ENCODE data around the gene ZNF117.
"Not testable (repeated sequence)": the region's sequence is repeated elsewhere in the genome, so short reads cannot be mapped to it uniquely, and the experiment has no call there.

ZNF117 gene

DNA sequence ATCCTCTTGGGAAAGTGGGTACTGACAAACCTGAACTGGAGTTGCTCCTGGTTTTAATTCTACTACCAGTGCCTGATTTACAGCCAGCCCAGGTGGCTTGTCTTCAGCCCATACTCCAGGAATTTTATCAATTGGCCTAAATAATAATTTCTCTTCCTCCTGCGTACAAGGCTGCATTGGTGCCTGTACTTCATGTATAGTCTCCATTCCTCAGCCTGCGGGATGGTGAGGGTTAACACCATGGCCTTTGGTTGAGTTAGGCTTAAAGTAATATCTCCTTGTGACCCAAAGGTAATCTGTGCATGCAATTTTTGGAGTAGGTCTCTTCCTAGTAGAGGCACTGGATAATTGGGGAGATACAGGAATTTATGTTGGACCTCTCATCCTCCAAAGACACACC lies 5.5 kb upstream of the ZNF117 start:
- no peak for FAIRE-seq

DNA sequence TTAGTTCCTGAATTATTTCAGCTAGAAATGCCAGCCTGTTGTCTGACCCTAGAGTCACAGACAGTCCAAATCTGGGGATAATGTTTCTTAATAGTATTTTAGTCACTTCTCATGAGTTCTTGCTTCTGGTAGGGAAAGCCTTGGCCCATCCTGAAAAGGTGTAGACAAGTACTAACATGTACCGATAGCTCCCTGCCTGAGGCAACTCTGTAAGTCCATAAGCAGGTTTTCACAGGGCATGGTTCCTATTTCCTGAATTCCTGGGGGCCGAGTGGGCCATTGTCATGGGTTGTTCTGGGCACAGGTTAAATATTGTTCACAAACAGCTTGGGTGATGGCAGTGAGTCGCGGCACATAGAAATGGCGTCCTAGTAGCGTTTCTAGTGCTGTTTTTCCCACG lies 3.1 kb upstream of the ZNF117 start:
- FAIRE-seq: no peak

DNA sequence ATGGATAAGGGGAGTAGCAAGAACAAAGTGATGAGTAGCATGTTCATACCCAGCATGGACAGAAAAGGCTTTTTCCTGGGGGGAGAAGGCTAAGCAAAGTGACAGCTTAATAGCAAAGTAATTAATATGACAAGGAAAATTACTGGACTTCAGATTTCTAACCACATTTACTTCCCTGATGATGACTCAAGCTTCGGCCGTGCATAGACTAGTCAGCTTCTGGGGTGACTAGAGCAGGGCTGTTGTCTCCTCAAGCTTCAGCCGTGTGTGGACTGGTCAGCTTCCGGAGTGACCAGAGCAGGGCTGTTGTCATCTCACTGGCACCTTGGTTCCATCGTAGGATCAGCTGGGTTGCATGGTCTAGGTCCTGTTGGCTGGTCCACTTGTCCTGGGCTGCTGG lies 2.1 kb upstream of the ZNF117 start:
- FAIRE-seq: no peak

DNA sequence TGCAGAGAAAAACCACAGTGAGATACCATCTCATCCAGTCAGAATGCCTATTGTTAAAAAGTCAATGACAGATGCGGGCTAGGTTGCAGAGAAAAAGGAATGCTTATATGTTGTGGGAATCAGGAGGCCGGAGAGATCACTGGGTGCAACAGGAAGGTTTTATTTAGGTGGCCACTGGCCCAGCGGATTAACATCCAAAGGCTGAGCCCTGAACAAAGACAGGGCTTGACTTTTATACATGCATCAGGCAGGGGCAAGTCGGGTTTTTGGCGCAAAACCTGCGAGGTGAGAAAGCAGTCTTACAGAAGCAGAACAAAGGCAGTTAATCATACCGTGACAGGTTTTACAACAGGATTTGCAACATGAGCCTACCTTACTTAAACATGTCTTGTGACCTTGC lies 620 bp downstream of the ZNF117 start:
- no peak for FAIRE-seq

DNA sequence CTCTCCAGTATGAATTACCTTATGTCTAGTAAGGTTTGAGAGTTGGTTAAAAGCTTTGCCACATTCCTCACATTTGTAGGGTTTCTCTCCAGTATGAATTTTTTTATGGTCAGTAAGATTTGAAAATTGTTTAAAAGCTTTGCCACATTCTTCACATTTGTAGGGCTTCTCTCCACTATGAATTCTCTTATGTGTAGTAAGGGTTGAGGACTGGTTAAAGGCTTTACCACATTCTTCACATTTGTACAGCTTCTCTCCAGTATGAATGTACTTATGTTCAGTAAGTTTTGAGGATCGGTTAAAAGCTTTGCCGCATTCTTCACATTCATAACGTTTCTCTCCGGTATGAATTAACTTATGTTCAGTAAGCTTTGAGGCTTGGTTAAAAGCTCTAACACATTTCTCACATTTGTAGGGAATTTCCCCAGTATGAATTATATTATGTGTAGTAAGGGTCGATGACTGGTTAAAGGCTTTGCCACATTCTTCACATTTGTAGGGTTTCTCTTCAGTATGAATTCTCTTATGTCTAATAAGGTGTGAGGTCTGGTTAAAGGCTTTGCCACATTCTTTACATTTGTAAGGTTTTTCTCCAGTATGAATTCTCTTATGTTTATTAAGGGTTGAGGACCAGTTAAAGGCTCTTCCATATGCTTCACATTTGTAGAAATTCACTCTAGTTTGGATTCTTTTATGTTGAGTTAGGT lies 12.2 kb downstream of the ZNF117 start:
- no peak for FAIRE-seq

DNA sequence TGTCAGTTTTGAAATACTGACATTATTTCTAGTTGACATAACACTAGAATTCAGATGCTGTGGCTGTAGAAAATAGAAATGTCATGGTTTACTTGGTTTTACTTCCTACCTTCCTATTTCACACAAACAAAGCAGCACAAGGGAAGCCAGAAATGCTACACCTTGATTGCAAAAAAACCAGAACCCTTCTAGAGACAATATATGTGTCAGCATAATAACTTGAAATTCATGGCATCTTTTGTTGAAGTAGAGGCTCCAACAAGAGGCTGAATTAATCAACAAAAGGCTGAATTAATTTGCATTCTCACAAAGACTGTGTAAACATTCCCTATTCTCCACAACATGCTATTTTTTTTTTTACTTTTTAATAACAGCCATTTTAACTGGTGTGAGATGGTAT lies 25.2 kb downstream of the ZNF117 start:
- FAIRE-seq: no peak

DNA sequence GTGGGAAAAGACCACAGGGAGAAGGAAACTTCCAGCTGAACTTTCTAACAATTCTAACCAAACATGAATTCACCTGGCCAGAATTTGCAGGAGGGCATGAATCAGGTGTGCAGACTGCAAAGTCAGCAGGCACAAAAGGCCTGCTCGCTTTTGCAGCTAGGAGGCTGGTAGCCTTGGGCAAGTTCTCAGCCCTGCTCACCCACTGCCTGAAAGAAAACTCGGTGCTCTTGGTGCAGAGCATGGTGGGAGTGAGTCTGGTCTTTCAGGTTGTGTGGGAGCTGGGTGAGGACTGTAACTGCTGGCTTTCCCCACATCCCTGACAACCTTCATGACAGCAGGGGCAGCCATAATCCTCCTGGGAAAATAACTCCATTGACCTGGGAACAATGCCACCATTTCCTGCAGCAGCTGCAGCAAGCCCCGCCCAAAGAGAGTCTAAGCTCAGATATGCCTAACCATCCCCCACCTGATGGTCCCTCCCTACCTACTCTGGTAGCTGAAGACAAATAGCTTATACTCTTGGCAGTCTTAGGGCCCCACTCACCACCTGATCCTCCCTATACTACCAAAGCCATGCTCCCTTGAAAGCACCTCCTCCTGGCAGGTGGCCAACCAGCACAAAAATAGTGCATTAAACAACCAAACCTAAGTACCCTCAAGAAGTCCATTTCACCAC lies 31.6 kb downstream of the ZNF117 start:
- no peak for FAIRE-seq

DNA sequence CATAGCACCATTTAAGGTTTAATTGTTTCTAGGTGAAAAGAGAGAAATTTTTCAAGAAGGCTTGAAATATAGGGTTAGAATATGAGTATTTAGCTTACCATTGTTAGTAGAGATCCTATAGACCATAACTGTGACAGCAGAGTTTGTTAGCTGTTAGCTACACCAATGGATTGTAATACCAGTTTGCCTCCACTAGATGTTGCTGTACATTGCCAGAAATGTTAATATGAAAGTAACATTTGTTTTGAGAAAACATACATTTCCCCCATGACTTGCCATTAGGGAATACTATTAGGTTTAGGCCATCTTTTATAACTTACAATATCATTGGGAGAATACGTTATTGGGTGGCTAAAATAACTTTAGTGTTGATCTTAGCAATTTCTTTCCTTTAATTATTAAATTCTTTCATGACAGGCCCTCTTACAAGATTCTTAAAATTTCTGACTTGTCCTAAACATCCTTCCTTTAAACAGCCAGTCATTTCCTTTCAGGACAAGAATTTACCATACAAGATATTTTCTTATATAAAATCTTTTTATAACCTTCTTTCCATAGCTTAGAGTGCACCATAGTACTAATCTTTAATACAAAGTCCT lies 39.5 kb downstream of the ZNF117 start:
- peak; percentile 61 for FAIRE-seq

DNA sequence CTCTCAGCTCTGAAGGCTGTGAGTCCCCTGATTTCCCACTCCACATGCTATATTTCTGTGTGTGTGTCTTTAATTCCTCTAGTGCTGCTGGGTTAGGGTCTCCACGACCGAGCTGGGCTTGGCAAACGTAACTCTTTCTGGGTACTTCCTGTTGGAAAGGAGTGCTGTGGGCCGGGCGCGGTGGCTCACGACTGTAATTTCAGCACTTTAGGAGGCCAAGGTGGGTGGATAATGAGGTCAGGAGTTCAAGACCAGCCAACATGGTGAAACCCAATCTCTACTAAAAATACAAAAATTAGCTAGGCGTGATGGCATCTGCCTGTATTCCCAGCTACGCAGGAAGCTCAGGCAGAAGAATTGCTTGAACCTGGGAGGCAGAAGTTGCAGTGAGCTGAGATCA lies 40.2 kb downstream of the ZNF117 start:
- not testable (repeated sequence) for FAIRE-seq

DNA sequence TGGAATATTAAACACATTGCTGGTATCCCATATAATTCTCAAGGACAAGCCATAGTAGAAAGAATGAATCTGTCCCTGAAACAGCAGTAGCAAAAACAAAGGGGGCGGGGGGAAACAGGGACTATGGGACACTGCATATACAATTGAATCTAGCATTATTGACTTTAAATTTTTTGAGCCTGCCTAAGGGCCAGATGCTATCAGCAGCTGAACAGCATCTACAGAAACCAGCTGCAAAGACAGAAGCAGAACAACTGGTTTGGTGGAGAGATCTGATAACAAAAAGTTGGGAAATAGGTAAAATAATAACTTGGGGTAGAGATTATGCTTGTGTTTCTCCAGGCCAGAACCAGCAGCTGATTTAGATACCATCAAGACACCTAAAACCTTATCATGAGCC lies 42.1 kb downstream of the ZNF117 start:
- not testable (repeated sequence) for FAIRE-seq

DNA sequence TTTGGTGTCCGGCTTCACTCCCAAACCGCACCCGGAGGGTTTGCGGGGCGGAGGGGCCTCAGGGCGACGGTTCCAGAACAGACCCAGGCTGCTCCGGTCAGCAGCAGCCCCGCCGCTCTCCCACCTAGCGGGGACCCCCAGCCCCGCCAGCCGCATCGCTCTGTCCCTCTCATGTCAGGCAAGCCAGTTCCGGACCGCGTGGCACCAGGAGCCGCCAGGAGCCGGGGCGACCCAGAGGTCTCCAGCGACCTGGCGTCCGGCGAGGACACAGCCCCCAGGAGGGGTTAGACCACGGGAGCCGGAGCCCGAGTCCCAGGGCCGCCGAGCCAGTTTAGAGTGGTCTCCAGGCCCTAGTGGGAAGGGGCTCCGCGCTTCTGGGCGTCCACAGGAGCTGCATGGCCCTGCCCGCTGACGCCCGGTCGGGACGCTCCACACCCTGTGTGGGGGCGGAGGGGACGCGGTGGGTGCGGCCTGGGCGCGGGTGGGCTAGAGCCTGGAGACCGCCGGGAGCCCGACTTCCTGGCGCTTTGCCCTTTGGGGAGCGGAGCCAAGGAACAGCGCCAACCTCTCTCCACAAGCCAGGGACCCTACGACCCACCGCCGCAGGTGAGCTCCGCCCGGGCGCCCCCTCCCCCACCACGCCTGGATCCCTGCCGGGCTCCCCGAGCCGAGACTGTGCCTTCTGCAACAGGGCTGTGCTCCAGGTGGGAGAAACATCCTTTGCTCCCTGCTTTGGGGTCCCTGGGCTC lies 43.4 kb downstream of the ZNF117 start:
- FAIRE-seq: no peak

DNA sequence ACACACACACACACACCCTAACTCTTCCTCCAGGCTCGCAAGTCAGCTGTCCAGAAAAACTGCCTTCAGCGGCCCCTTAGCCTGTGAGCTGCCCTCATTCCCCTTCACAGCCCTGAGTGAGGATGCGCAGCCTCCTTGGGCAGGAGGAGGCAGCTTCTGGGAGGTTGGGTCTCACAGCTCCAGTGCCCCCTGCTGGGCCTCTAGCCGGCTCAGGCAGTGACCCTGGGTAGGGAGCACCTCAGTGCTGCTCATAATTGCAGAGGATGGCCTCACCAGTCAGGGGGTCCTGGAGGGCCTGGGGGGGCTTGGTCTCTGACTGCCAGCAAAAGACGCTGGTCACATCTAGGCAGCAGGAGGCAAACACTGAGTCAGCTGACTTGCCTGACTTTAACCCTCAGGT lies 44.1 kb downstream of the ZNF117 start:
- FAIRE-seq: no peak

DNA sequence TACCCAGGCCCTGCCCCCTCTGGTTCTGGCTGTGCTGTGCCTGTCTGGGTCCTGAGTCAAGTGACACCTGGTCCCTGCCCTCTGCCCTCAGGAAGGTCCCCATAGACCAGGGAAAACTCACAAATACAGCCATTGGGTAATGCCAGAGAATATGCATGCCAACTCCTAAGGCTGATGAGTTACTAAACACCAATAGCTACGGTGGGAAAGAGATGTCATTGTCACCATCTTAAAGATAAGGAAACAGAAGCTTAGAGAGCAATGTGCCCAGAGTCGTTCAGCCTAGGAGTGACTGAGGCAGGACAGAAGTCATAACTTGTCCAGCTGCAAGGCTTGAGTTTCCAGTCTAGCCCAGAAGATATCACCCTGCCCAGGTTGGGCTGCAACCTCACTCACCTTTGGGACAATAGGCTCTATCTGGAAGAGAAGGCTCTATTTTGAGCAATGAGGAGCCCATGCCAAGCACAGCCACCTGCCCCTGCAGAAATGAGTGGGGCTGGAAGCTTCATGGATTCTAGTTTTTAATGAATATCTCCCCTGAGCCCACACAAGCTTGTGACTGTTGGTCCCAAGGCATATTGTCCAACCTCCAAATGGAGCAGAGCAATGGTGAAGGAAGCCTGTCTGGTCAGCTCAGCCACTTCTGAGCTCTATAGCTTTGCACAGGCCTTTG lies 45.2 kb downstream of the ZNF117 start:
- no peak for FAIRE-seq

DNA sequence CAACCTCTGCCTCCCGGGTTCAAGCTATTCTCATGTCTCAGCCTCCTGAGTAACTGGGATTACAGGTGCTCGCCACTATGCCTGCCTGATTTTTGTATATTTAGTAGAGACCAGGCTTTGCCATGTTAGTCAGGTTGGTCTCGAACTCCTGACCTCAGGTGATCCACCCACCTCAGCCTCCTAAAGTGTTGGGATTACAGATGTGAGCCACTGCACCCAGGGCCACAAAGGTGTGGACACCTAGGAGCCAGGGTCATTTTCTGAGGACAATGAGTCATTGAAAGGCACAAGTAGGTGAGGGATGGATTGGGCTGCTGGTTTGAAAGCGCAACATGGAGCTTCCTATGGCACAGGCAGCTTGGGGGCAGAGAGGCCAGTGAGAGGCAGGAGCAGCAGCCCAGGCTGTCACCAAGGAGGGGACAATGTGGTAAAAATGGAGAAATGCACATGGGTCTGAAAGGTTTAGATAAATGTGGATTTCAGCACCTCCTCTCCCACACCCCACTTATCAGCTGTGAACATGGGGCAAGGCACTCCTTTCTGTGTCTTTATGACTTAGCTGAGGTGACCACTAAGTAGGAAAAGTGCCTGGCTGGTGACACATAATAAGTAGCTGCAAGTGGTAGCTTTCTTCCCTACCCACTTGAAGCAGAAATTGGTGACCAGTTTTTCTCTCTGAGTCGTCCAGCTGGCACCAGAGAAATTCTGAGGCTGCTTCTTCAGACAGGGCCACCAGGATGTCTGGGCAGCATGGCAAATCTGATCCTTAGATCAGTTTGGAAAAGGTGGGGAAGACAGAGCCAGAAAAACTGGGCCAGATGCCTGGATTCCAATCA lies 46.0 kb downstream of the ZNF117 start:
- not testable (repeated sequence) for FAIRE-seq

DNA sequence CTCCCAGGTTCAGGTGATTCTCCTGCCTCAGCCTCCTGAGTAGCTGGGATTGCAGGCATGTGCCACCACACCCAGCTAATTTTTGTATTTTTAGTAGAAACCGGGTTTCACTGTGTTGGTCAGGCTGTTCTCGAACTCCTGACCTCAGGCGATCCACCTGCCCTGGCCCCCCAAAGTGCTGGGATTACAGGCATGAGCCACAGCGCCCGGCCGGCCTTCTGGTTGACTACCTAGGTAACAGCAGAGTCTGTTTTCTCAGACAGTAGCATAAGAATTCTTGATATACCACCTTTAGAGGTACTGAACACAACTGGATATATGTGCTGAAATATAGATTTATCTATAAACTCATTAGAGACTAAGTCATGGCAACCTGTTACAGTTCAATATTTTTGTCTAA lies 50.8 kb downstream of the ZNF117 start:
- FAIRE-seq: not testable (repeated sequence)

DNA sequence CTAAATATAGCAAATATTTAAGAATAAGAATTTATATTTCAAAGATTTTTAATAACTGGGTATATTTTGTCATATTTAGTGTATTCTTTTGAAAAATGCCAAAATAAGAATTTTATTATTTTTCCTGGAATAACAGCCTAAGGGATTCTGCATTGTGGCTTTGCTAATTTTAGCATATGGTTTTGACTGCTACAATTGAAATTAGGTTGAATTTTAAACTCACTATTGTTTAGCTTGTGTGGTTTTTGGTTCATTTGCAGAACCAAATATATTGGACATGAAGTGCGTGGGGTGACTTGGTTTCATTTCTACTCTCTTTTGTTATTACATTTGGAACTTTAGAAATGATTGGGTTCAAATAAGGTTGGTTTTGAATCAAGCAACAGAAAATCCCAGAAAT lies 52.3 kb downstream of the ZNF117 start:
- FAIRE-seq: no peak

DNA sequence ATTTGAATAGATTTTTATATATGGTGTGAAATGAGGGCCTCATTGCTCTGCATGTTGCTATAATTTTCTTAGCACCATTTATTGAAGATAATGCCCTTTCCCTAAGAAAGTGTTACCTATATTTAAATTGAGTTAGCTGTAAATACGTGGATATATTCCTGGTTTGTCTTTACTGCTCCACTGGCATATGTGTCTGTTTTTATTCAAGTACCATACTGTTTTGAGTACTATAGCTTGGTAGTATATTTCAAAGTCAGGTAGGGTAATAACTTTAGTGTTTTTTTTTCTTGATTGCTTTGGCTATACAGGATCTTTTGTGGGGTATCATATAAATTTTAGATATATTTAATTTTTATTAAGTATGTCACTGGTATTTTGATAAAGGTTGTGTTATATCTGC lies 56.4 kb downstream of the ZNF117 start:
- FAIRE-seq: peak; percentile 13

DNA sequence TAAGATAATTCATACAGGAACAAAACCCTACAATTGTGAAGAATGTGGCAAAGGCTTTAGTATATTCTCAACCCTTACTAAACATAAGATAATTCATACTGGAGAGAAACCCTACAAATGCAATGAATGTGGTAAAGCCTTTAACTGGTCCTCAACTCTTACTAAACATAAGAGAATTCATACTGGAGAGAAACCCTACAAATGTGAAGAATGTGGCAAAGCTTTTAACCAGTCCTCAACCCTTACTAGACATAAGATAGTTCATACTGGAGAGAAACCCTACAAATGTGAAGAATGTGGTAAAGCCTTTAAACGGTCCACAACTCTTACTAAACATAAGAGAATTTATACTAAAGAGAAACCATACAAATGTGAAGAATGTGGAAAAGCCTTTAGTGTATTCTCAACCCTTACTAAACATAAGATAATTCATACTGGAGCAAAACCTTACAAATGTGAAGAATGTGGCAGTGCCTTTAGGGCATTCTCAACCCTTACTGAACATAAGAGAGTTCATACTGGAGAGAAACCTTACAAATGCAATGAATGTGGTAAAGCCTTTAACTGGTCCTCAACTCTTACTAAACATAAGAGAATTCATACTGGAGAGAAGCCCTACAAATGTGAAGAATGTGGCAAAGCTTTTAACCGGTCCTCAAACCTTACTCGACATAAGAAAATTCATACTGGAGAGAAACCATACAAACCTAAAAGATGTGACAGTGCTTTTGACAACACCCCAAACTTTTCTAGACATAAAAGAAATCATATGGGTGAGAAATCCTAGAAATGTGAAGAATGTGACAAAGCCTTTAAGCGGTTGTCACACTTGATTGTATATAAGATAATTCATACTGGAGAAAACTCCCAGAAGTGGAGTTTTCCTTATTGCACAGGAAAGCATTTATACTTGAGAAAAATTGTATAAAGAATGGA lies 62.3 kb downstream of the ZNF117 start:
- FAIRE-seq: not testable (repeated sequence)
